Embryonic facial prominence (tissue), 1 donor: ENCODE measurements around the gene SPON1.

ENCODE experiments used
- DNase-seq: peaks from one replicate; pipeline ENCODE4 v3.0.0-alpha.2; 2016; ENCODE audit errors: extremely low spot score

The SPON1 gene

GRCh38 chr11:14186046-14186775 lies 223.7 kb downstream of the SPON1 start:
- DNase-seq, result no peak

- no peak for DNase-seq
These were observed 227.4 kb downstream of the SPON1 start for GRCh38 chr11:14189874-14190273.

- DNase-seq, result no peak
These were observed 228.7 kb downstream of the SPON1 start for GRCh38 chr11:14190992-14191778.

GRCh38 chr11:14193644-14194043 lies 231.1 kb downstream of the SPON1 start:
- no peak for DNase-seq

- no peak for DNase-seq
These were observed 240.0 kb downstream of the SPON1 start for GRCh38 chr11:14202251-14203196.

GRCh38 chr11:14203321-14203720 lies 240.8 kb downstream of the SPON1 start:
- no peak for DNase-seq

- no peak for DNase-seq
These were observed 250.5 kb downstream of the SPON1 start for GRCh38 chr11:14212986-14213385.

- DNase-seq, result no peak
These were observed 256.2 kb downstream of the SPON1 start for GRCh38 chr11:14218728-14219127.

- no peak for DNase-seq
These were observed 261.2 kb downstream of the SPON1 start for GRCh38 chr11:14223636-14224288.

- no peak for DNase-seq
These were observed 261.9 kb downstream of the SPON1 start for GRCh38 chr11:14224395-14224794.

GRCh38 chr11:14225666-14226065 lies 263.1 kb downstream of the SPON1 start:
- DNase-seq, result no peak

GRCh38 chr11:14228356-14228755 lies 265.8 kb downstream of the SPON1 start:
- no peak for DNase-seq

GRCh38 chr11:14229472-14229871 lies 266.9 kb downstream of the SPON1 start:
- no peak for DNase-seq

- no peak for DNase-seq
These were observed 267.9 kb downstream of the SPON1 start for GRCh38 chr11:14230407-14230806.

GRCh38 chr11:14232652-14233051 lies 270.1 kb downstream of the SPON1 start:
- DNase-seq, result no peak

GRCh38 chr11:14234446-14234845 lies 271.9 kb downstream of the SPON1 start:
- no peak for DNase-seq

- no peak for DNase-seq
These were observed 273.2 kb downstream of the SPON1 start for GRCh38 chr11:14235701-14236100.

- DNase-seq, result no peak
These were observed 275.0 kb downstream of the SPON1 start for GRCh38 chr11:14237444-14237961.

- no peak for DNase-seq
These were observed 277.7 kb downstream of the SPON1 start for GRCh38 chr11:14240221-14240620.

- no peak for DNase-seq
These were observed 278.4 kb downstream of the SPON1 start for GRCh38 chr11:14240951-14241350.

- DNase-seq, result no peak
These were observed 279.7 kb downstream of the SPON1 start for GRCh38 chr11:14242187-14242586.
